ENCODE measurements around the gene PRKG1. TPM values are rescaled to one million over a fixed set of nuclear protein-coding genes. Genes with fewer than 3 reads are reported as not detected.

Gene PRKG1
- total and polyA plus RNA-seq, 2 of the 8 experiments (the other 6 are each of a cell fraction or from before 2014, with no cell fraction given) = 4.2 to 15.2 TPM

- WGBS, 2 experiments (ENCODE audit: extremely low coverage in 1 of 2, insufficient coverage in 1 of 2, insufficient read length in 1 of 2, insufficient replicate concordance in 2 of 2, low coverage in 1 of 2, low lambda C conversion rate in 2 of 2, missing lambda C conversion rate in 1 of 2) = 78% methylated on average over 1 of the region's 1 CpG; no CpG with 5 or more reads in 1 of the 2 experiments
- no peak for TF ChIP-seq ZNF274 (IDR thresholded peaks at IDR 0.05; ENCODE audit: borderline replicate concordance, extremely low read depth, low read length)
Observed at GRCh38 chr10:51696251-51696650, 622.0 kb downstream of the PRKG1 start.

More at GRCh38 chr10:51696251-51696650, 622.0 kb downstream of the PRKG1 start:
- H3K36me3 ChIP-seq (ENCODE audit: control insufficient read depth in 2 of 4, insufficient read depth in 4 of 4, low read length in 3 of 4) = peaks cover 0 to 13% (median 0%) of the 10 kb centered on the region in 4 experiments; a peak in 1 of 8 replicates
- H3K23me2 ChIP-seq (ENCODE audit: low read depth, low read length) = peaks cover 5% of the 10 kb centered on the region
- no peak overlapping the region for H3K23ac ChIP-seq (ENCODE audit: insufficient read length)
- H2BK12ac ChIP-seq (ENCODE audit: low read depth, low read length) = no peak overlapping the region
- peaks cover 2 to 4% of the 10 kb centered on the region in 2 experiments for H4K20me1 ChIP-seq (replicated peaks in 1 of 2; ENCODE audit: control insufficient read depth in 1 of 2, insufficient read depth in 2 of 2, low read length in 2 of 2)
- H3K27ac ChIP-seq (ENCODE audit: low read depth, low read length) = no peak overlapping the region
- H4K5ac ChIP-seq (ENCODE audit: insufficient read length, low read depth, low read length) = no peak overlapping the region
- H3K9me3 ChIP-seq (ENCODE audit: insufficient read depth in 2 of 2, low read depth in 1 of 2, low read length in 1 of 2) = no peaks in the 10 kb centered on the region
- H3K79me1 ChIP-seq (ENCODE audit: low read depth, low read length) = peaks cover 10% of the 10 kb centered on the region
- no peak overlapping the region for H3K14ac ChIP-seq (ENCODE audit: insufficient read length)
- H3K79me2 ChIP-seq (ENCODE audit: control insufficient read depth in 1 of 2, insufficient read depth in 2 of 2, low read length in 2 of 2) = peaks cover 15 to 38% of the 10 kb centered on the region in 2 experiments
- no peak overlapping the region for H2BK120ac ChIP-seq (replicated peaks; ENCODE audit: low read depth, low read length)
- H3K56ac ChIP-seq (replicated peaks; ENCODE audit: insufficient read length, low read depth, low read length) = no peak overlapping the region
- no peak overlapping the region for H2AFZ ChIP-seq (ENCODE audit: low read length)
- H3K4me2 ChIP-seq (ENCODE audit: insufficient read depth in 1 of 2, low read depth in 2 of 2, low read length in 2 of 2) = 0 out of 4 replicates have a peak overlapping the region, but pooled peaks of 1 of the 2 experiments have one; percentile 13
- H3K27me3 ChIP-seq (replicated peaks in 1 of 4; ENCODE audit: control insufficient read depth in 3 of 4, extremely low read depth in 1 of 4, insufficient read depth in 3 of 4, low read length in 3 of 4) = no peaks in the 10 kb centered on the region
- H2BK15ac ChIP-seq (ENCODE audit: low read length) = no peak overlapping the region
- ChIA-PET CTCF (ENCODE audit: partially characterized antibody) (no interaction called here), POLR2A (ENCODE audit: partially characterized antibody) (no interaction called here)
- H4K8ac ChIP-seq (ENCODE audit: extremely low read depth, insufficient read depth, low read length) = no peak overlapping the region
- H2BK20ac ChIP-seq (ENCODE audit: low read length) = no peak overlapping the region
- peaks cover 2 to 13% (median 8%) of the 10 kb centered on the region in 4 experiments; a peak in 6 of 7 replicates for H3K4me1 ChIP-seq (replicated peaks in 1 of 4; ENCODE audit: control insufficient read depth in 3 of 4, insufficient read depth in 4 of 4, low read length in 3 of 4)
- no peak overlapping the region for H2AK5ac ChIP-seq (ENCODE audit: low read depth, low read length)
- no peak overlapping the region for H3K18ac ChIP-seq (ENCODE audit: extremely low read depth, low read length)
- DNase-seq (ENCODE audit: low read depth in 1 of 2, low spot score in 2 of 2) (no peak), FAIRE-seq (no peak)
- H4K91ac ChIP-seq (replicated peaks; ENCODE audit: insufficient read length, low read length) = no peak overlapping the region
- no peak overlapping the region for H3K4me3 ChIP-seq (ENCODE audit: extremely low read depth in 1 of 4, insufficient read depth in 2 of 4, low read depth in 3 of 4, low read length in 4 of 4)
- H3K4ac ChIP-seq (replicated peaks; ENCODE audit: insufficient read length, low read depth, low read length) = no peak overlapping the region
- no peak overlapping the region for H2BK5ac ChIP-seq (ENCODE audit: low read depth, low read length)
- H3K9ac ChIP-seq (replicated peaks in 1 of 4; ENCODE audit: extremely low read depth in 1 of 4, low read depth in 3 of 4, low read length in 3 of 4) = no peak overlapping the region

All from H1 (cell line).